Measurements from ENCODE around the gene XIST. TPM values are rescaled to one million over a fixed set of nuclear protein-coding genes. Genes with fewer than 3 reads are reported as not detected.

XIST gene
- total and polyA plus RNA-seq, 9 of the 15 experiments (the other 6 are each of a cell fraction or from before 2014, with no cell fraction given) = 22.4 to 160 (median 55.5) TPM

DNA sequence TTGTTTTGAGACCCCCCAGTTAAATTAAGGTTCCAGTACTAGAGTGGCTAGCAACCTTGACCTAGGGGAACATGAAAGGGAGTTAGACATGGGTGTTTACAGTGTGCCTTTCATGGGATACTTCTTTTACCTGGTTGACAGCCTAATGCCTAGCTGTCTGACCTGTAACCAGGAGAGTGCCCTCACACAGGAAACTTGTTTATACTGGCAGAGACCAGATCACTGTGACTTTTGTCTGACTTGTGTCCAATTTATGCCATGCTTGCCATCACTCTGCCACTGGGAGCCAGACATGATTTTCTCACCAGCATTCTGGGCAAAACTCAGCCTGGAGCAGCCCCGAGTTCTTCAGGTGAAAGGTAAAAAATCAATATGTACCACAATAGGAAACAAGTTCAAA is 16.4 kb upstream of the XIST start:
- Histone ChIP-seq H3K79me2 (ENCODE audit: control insufficient read depth, insufficient read depth, low read length) (no peaks in the 10 kb centered on the region), H4K20me1 (replicated peaks; ENCODE audit: control insufficient read depth, insufficient read depth, low read length) (no peaks in the 10 kb centered on the region), H2AFZ (ENCODE audit: low read depth, low read length) (no peak overlapping the region), H3K9me3 (replicated peaks; ENCODE audit: control insufficient read depth, insufficient read depth, low read depth, low read length) (no peaks in the 10 kb centered on the region), H3K27me3 (ENCODE audit: control insufficient read depth in 2 of 2, insufficient read depth in 2 of 2, low read length in 2 of 2) (peaks cover 0 to 4% of the 10 kb centered on the region in 2 experiments; a peak in 1 of 5 replicates), H3K4me1 (replicated peaks in 1 of 2; ENCODE audit: control insufficient read depth in 2 of 2, insufficient read depth in 2 of 2, low read length in 2 of 2) (no peaks in the 10 kb centered on the region), H3K4me3 (no peak overlapping the region), H3K9me1 (ENCODE audit: control insufficient read depth, insufficient read depth, low read length) (no peaks in the 10 kb centered on the region), H3K9ac (ENCODE audit: insufficient read depth in 1 of 2, low read depth in 2 of 2, low read length in 2 of 2) (no peak overlapping the region), H3K27ac (ENCODE audit: extremely low read depth, low read depth, low read length) (no peak overlapping the region), H3K36me3 (ENCODE audit: control insufficient read depth, insufficient read depth, low read length) (no peaks in the 10 kb centered on the region), H3K4me2 (ENCODE audit: insufficient read depth, low read length) (no peak overlapping the region)
- BruUV-seq (replicated peaks) = no TSS peak
- intact Hi-C loops (cut with micrococcal nuclease) = no loop called here
- in situ Hi-C loops (cut with MboI) = no loop called here
- DNase-seq (ENCODE audit: extremely low read depth in 1 of 4, low spot score in 3 of 4) (no peak), FAIRE-seq (no peak), ATAC-seq (no peak)
- 7% methylated on average over 1 of the region's 1 CpG for WGBS (ENCODE audit: insufficient coverage, low coverage, missing lambda C conversion rate)
- POLR2A ChIA-PET = no interaction called here
- CTCF ChIA-PET (ENCODE audit: low intra/inter-chr PET ratio) = no interaction called here
- TF ChIP-seq MYNN (IDR thresholded peaks at IDR 0.05) = no peak
- TF ChIP-seq MYNN (CRISPR knock-in tag; IDR thresholded peaks at IDR 0.05) = no peak
- TF ChIP-seq ZNF695 (CRISPR knock-in tag; IDR thresholded peaks at IDR 0.05) = no peak
- no peak for TF ChIP-seq KAT8 (IDR thresholded peaks at IDR 0.05; ENCODE audit: low read depth)
- TF ChIP-seq ZNF232 (CRISPR knock-in tag; IDR thresholded peaks at IDR 0.05) = no peak
- no peak for TF ChIP-seq MYBL2 (IDR thresholded peaks at IDR 0.05; ENCODE audit: low read depth)
- TF ChIP-seq MYBL2 (CRISPR knock-in tag; IDR thresholded peaks at IDR 0.05; ENCODE audit: borderline replicate concordance) = no peak

DNA sequence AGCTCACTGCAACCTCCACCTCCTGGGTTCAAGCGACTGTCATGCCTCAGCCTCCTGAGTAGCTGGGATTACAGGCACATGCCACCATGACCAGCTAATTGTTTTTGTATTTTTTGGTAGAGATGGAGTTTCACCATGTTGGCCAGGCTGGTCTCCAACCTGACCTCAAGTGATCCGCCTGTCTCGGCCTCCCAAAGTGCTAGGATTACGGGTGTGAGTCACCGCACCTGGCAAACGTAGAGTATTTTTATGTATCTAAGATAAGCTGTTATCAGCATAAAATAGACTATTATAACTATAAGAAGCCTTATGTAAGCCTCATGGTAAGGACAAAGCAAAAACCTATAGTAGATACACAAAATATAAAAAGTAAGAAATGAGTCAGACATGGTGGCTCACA is 14.6 kb upstream of the XIST start:
- 1% methylated on average over 6 of the region's 6 CpGs for WGBS (ENCODE audit: insufficient coverage, low coverage, missing lambda C conversion rate)
- FAIRE-seq (no peak), DNase-seq (ENCODE audit: extremely low read depth in 1 of 4, low spot score in 3 of 4) (no peak), ATAC-seq (no peak)
- ChIA-PET CTCF (ENCODE audit: low intra/inter-chr PET ratio) (no interaction called here), POLR2A (interaction anchor here (0.5 kb wide), 1 partner anchor 678 kb away, joined by 4 read pairs; no protein-coding TSS in a partner anchor)
- Histone ChIP-seq H3K4me1 (replicated peaks in 1 of 2; ENCODE audit: control insufficient read depth in 2 of 2, insufficient read depth in 2 of 2, low read length in 2 of 2) (no peaks in the 10 kb centered on the region), H3K9ac (ENCODE audit: insufficient read depth in 1 of 2, low read depth in 2 of 2, low read length in 2 of 2) (no peak overlapping the region), H3K27me3 (ENCODE audit: control insufficient read depth in 2 of 2, insufficient read depth in 2 of 2, low read length in 2 of 2) (peaks cover 0 to 7% of the 10 kb centered on the region in 2 experiments; a peak in 1 of 5 replicates), H3K36me3 (ENCODE audit: control insufficient read depth, insufficient read depth, low read length) (no peaks in the 10 kb centered on the region), H4K20me1 (replicated peaks; ENCODE audit: control insufficient read depth, insufficient read depth, low read length) (no peaks in the 10 kb centered on the region), H3K4me3 (no peak overlapping the region), H3K9me3 (replicated peaks; ENCODE audit: control insufficient read depth, insufficient read depth, low read depth, low read length) (no peaks in the 10 kb centered on the region), H3K79me2 (ENCODE audit: control insufficient read depth, insufficient read depth, low read length) (no peaks in the 10 kb centered on the region), H3K27ac (ENCODE audit: extremely low read depth, low read depth, low read length) (no peak overlapping the region), H3K4me2 (ENCODE audit: insufficient read depth, low read length) (no peak overlapping the region), H3K9me1 (ENCODE audit: control insufficient read depth, insufficient read depth, low read length) (no peaks in the 10 kb centered on the region), H2AFZ (ENCODE audit: low read depth, low read length) (no peak overlapping the region)
- intact Hi-C loops (cut with micrococcal nuclease) = no loop called here
- in situ Hi-C loops (cut with MboI) = no loop called here
- BruUV-seq (replicated peaks) = no TSS peak
- TF ChIP-seq NCOR1 (IDR thresholded peaks at IDR 0.05) (no peak), TAF1 (IDR thresholded peaks at IDR 0.05; ENCODE audit: control insufficient read depth, extremely low read depth, insufficient read depth, low read length, severe bottlenecking) (no peak), NFRKB (IDR thresholded peaks at IDR 0.05; ENCODE audit: low read depth) (no peak), ZNF184 (CRISPR knock-in tag; IDR thresholded peaks at IDR 0.05) (no peak)
- TF ChIP-seq, protein P1, sequence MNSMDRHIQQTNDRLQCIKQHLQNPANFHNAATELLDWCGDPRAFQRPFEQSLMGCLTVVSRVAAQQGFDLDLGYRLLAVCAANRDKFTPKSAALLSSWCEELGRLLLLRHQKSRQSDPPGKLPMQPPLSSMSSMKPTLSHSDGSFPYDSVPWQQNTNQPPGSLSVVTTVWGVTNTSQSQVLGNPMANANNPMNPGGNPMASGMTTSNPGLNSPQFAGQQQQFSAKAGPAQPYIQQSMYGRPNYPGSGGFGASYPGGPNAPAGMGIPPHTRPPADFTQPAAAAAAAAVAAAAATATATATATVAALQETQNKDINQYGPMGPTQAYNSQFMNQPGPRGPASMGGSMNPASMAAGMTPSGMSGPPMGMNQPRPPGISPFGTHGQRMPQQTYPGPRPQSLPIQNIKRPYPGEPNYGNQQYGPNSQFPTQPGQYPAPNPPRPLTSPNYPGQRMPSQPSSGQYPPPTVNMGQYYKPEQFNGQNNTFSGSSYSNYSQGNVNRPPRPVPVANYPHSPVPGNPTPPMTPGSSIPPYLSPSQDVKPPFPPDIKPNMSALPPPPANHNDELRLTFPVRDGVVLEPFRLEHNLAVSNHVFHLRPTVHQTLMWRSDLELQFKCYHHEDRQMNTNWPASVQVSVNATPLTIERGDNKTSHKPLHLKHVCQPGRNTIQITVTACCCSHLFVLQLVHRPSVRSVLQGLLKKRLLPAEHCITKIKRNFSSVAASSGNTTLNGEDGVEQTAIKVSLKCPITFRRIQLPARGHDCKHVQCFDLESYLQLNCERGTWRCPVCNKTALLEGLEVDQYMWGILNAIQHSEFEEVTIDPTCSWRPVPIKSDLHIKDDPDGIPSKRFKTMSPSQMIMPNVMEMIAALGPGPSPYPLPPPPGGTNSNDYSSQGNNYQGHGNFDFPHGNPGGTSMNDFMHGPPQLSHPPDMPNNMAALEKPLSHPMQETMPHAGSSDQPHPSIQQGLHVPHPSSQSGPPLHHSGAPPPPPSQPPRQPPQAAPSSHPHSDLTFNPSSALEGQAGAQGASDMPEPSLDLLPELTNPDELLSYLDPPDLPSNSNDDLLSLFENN (IDR thresholded peaks at IDR 0.05; ENCODE audit: low read depth in 2 of 2, low read length in 2 of 2) = no peak
- TF ChIP-seq, protein P2, sequence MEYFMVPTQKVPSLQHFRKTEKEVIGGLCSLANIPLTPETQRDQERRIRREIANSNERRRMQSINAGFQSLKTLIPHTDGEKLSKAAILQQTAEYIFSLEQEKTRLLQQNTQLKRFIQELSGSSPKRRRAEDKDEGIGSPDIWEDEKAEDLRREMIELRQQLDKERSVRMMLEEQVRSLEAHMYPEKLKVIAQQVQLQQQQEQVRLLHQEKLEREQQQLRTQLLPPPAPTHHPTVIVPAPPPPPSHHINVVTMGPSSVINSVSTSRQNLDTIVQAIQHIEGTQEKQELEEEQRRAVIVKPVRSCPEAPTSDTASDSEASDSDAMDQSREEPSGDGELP (CRISPR knock-in tag; IDR thresholded peaks at IDR 0.05; ENCODE audit: borderline replicate concordance) = no peak

All from K562 (cell line).